HG03521 (cell line): ENCODE measurements around the gene LSM7.

Source experiments
- ATAC-seq: cut with Tn5 transposase; IDR thresholded peaks from one replicate; pipeline ENCODE4 v1.9.1; 2021; ENCODE audit warnings: mild to moderate bottlenecking, moderate library complexity; ENCODE audit not compliant: unreplicated experiment

The LSM7 gene

DNA sequence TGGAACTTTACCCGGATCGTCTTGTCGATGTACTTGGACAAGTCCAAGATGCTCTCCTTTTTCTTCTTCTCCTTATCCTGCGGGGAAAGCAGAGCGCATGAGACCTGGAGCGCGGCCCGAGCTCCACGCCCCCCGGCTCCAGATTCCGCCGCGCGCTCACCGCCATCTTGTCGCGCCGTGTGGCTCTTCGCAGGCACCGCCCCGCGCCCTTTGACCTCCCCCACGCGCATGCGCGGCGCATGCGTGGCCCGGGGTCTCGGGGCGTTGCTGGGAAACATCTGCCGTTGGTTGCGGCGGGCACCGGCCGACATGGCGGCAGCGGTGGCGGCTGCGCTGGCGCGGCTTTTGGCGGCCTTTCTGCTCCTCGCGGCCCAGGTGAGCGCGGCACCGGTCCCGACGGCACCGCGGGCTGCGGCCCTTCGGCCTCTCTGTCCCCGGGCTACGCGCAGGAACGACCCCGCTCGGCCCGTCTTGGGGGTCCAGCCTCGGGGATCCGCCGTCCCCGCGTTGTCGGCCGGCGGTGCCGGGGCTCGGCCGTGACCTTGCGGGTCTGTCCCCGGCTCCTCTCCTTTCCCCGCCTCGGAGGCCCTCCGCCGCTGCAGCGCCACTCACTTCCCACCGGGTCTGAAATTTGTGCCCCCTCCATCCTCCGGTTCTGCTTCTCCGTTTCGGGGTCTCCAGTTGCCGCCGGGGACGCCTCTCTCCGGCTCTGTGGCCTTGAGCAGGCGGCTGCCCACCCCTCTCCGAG is at the start of gene LSM7, which contains the start of gene SPPL2B:
LSM7 (minus strand) TSS at position 186 of the 748 bp plus-strand sequence; CDS start at position 166, 20 bp downstream.
SPPL2B (plus strand) TSS at position 284 of the 748 bp plus-strand sequence; CDS start at position 310, 26 bp downstream.
- ATAC-seq: peak; percentile 61

DNA sequence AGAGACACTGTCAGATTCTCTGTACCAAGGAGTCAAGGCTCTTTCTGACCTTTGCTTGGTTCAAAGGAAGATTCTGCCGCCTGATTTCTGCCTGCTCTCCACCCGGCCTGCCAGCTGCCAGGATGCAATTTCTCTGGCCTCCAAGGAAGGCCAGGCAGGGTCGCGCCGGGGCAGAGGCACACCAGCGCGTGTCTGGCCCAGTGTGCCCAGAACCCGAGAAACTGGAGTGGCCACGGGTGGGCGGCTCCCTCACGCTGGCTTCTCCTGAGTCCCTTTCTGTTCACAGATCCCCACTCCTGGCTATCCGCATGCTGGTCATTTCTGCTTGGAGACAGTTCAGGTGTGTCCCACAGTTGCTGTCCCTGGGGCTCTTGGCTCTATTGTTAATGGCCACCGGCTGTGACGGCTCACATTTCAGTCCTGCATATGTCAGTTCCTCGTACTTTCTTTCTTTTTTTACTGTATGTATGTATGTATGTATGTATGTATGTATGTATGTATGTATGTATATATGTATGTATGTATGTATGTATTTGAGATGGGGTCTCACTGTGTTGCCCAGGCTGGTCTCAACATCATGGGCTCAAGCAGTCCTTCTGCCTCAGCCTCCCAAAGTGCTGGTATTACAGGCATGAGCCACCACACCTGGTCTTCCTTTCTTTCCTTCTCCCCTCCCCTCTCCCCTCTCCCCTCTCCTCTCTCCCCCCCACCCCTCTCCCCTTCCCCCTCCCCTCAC is 48.6 kb upstream of the LSM7 start:
- no peak for ATAC-seq

DNA sequence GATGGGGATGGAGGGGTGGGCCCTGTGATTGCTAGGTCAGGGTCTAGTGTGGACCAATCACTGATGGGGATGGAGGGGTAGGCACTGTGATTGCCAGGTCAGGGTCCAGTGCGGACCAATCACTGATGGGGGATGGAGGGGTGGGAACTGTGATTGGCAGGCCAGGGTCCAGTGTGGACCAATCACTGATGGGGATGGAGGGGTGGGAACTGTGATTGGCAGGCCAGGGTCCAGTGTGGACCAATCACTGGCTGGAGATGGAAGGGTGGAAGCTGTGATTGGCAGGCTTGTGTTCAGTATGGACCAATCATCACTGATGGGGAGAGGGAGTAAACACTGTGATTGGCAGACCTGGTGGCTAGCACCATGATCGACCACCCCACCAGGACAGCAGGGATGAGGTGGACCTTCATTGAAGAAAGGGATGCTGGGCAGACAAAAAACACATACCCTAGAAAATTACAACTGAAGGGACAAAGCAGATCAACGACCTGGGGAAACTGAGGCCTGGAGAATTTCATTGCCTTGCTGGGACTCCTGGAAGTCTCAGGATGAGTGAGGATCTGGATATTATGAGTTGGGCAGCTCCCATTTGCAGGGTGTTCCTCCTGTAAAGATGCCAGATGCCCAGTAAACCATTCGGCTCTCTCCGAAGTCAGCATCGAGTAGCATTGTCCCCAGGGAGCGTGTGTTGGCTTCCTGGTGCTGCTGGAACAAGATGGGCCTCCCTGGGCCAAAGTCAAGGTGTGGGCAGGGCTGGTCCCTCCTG is 47.2 kb upstream of the LSM7 start:
- ATAC-seq: no peak

DNA sequence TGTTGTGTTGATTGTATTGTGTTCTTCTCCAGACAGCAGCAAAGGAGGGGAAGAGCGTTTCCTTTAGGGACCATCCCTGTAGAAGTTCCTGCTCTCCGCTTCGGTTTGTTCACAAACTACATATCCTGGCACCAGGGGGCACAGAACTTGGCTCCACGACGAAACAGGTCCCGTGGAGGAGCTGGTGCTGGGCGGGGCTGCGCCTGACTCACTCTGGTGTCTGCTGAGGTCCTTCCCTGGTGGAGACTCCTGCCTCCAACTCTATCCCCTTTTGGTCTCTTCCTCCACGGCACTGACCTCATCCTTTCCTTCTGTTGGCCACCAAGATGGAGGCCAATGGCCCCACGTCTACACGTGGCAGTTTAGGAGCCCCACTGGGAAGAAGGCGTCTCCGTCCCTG is 46.4 kb upstream of the LSM7 start:
- no peak for ATAC-seq

DNA sequence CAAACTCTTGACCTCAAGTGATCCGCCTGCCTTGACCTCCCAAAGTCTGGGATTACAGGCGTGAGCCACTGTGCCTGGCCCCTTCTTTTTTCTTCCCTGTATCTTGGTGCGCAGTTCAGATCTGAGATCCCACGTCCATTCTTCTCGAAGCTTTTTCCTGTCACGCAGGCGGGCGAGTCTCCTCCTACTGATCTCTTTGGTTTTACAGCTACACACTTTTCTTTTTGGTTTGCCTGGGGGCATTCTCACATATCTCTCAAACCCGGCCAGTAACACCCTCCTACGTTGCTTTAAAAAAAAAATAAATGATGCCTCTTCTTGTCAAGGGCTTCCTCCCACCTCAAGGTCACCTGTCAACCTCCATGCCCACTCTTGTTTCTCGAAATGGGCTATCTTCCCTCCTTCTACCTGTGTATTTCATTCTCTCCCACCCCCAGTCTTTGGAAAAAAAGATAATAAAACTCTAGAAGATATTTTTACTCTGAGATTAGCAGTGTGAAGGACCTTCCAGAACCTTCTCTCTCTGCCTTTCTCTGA is 43.8 kb upstream of the LSM7 start:
- ATAC-seq: no peak

DNA sequence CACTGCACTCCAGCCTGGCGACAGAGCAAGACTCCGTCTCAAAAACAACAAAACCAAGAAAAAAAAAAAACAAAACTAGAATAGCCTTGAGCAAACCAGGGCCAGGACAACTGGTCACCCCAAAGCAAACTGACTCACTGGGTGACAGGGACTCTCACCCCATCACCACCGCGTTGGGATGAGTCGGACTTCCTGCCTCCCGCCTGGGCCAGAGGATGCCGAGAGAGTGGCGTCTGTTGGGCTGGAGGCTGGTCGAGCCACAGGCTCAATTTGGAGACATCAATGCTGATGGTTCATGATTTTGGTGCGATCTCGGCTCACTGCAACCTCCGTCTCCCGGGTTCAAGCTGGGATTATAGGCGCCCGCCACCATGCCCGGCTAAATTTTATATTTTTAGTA is 43.3 kb upstream of the LSM7 start:
- ATAC-seq: no peak

DNA sequence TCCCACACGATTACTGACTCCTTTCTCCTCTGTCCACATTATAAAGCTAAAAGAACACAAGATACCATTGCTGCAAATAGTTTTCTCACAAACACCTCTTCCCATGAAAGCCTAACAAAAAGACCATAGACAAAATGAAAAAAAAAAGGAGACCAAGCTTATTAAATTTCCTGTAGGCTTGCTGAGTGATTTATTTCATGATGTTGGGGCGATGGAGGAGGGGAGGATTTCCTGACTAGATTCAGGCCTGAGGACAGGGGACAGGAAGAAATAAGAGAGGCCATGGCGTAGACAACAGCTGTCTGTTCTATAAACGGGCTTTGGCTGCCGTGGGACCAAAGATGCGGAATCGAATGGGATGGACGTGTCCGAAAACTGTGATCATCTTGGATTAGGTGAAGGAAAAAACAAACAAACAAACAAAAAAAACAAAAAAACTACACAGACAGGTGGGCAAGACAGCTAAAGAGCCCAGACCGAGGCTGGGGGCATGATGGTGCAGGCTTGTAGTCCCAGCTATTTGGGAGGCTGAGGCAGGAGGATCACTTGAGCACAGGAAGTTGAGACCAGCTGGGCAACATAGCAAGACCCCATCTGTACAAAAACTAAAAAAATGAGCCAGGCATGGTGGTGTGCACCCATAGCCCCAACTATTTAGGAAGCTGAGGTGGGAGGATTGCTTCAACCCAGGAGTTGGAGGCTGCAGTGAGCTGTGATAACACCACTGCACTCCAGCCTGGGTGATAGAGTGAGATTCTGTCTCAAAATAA is 37.0 kb upstream of the LSM7 start:
- ATAC-seq: no peak

DNA sequence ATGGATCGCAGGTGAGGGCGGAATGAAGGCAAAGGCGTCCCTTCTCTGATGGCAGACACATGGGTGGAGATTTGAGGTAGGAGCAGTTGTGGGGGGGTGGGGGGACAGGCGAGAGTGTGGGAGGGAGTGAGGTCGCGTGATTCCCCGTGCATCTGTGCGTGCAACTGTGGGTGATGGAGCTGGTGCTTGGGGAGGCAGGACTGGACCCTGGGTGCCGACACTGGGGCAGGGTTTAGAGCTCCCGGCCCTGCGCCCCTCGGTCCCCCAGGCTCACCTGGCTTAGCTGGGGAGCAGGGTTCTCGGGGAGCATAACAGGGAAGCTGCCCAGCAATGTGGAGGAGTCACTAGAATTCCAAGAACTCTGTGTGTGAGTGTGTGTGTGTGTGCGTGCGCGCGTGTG is 35.0 kb upstream of the LSM7 start:
- no peak for ATAC-seq

DNA sequence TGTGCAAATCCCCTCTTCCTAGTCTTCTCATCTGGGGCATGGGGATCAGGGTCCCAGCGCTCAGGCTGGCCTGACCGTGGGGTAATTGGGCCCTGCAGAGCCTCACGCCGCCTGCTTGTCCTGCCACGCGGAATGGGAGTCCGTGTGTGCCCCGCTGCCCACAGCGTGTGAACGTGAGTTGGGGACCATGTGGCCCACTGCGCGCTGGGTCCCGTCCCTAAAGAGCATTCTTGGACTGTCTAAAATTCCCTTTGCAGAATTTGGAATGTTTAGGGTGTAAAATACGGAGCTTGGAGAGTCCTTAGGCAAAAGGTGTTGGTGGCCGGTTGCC is 34.5 kb upstream of the LSM7 start:
- ATAC-seq: no peak

DNA sequence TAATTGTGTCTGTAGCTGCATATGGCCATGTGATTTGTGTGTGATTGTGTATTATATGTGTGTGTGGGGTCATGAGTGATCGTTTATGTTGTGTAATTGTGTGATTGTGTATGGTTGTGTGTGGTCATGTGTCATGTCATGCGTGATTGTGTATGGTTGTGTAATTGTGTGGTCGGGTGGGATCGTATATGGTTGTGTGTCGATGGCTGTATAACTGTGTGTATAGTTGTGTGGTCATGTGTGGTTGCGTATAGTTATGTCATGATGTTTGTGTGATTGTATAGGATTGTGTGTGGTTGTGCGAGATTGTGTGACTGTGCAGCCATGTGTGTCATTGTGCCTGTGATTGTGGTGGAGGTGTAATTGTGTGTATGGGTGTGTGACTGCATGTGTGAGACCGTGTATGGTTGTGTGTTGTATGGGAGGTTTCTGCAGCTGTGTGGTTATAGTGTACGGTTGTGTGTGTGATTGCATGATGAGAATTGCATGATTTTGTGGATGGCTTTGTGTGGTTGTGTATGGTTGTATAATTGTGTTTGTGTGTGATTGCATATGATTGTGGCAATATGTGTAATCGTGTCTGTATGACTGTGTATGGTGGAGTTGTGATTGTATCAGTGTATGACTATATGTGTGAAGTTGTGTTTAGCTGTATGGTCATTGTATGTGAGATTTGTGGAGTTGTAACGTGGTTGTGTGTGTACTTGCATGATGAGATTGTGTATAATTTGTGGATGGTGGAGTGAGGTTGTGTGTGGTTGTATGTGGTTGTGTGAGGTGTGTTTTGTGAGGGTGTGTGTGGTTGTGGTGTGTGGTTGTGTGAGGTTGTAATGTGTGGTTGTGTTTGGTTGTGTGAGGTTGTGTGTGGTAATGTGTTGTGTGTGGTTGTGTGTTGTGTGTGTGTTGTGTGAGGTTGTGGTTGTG is 33.9 kb upstream of the LSM7 start:
- ATAC-seq: no peak

DNA sequence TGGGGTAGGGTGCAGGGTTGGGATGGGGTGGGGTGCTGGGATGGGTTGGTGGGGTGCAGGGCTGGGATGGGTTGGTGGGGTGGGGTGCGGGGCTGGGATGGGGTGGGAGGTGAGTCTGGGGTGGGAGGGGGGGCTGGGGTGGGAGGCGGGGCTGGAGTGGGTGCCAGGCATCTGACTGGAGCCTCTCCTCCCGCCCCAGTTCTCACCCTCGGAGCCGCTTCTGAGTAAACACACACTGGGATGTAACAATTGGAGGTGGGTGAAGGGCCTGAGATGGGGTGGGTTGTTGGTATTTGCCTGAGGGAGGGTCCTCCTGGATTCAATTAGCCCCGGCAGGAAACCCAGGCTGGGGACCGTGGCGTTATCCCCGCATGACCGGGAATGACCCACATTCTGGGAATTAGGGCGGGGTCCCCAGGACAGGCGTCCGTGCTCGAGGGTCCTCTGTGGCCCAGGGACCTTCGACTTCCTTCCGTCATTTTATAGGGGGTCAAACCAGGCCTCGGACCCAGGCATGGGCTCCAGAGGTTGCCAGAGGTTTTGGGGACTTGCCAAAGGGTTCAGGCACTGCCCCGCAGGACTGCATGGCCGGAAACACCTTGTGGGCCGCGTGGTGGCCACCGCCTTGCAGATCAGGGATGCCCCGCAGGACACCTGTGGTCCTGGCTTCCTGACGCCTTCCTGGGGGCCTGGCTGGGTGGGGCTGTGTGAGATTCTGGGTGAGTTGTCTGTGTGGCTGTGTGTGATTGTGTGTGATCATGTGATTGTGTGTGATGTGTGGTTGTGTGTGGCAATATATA is 33.1 kb upstream of the LSM7 start:
- no peak for ATAC-seq

DNA sequence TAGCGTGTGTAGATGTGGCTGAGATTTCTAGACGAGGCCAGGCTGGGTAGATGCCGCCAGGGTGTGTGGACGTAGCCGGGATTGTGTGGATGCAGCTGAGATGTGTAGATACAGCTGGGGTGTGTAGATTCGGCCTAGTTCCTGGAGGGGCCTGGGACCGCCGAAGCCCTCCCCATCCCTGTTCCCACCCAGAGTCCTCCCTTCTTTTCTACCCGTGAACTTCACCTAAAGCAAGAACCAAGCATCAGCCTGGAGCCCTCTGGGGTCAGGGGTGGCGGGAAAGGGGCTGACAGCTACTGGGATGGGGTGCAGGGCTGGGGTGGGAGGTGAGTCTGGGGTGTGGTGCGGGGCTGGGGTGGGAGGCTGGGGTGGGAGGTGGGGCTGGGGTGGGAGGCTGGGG is 32.4 kb upstream of the LSM7 start:
- ATAC-seq: no peak

DNA sequence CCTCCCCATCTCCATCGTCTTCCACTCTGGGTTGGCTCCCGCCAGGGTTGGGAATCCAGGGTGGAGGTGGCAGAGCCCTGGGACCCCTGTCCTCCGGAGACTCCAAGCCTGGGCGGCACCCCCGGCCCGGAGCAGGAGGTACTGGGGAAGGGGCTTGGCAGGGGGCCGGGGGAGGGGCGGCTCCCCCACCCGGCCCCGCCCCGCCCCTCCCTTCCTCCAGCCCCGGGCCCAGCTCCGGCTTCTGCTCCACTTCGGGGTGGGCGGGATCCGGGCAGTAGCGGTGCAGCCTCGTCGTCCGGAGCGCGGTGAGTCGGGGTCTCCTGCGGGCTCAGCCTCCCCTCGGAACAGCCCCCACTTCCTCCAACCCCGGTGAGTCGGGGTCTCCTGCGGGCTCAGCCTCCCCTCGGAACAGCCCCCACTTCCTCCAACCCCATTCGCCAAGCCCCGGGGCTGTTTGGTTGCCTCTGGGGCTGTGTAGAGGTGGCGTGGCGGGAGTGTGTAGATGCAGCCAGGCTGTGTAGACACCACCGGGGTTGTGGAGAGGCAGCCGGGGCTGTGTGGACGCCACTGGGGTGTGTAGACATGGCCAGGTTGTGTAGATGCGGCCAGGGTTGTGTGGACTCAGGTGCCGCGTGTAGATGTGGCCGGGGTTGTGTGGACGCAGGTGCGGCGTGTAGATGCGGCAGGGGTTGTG is 31.8 kb upstream of the LSM7 start, which contains the start of gene TMPRSS9:
TMPRSS9 (plus strand) TSS at position 274 of the 694 bp plus-strand sequence. CDS start 29,521 bp downstream, outside the sequence.
- ATAC-seq: no peak

DNA sequence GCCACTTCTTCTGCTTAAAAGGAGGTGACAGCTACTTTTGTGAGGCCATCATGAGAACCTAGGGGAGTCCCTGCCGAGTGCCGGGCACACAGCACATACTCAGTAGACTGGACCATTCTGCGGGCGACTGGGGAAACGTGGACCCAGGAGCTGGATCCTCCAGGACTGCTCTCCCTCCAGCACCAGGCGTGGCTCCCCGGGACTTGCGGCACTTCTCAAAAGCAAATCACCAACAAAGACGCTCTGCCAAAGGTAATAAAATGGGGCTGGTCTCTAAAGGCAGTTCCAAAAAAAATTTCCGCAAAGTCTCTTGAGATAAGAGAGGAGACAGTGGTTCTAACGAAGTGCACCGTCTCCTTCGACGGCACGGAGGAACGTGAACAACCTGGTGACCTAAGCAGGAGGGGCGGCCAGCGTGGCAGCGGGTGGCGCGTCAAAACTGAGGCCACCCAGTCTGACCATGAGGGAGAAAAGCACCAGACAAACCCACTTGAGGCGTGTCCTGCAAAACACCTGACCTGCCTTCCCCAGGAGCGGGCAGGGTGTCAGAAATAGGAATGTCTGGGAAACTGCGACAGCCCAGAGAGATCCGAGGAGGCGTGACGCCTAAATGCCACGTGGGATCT is 30.3 kb upstream of the LSM7 start:
- ATAC-seq: no peak

DNA sequence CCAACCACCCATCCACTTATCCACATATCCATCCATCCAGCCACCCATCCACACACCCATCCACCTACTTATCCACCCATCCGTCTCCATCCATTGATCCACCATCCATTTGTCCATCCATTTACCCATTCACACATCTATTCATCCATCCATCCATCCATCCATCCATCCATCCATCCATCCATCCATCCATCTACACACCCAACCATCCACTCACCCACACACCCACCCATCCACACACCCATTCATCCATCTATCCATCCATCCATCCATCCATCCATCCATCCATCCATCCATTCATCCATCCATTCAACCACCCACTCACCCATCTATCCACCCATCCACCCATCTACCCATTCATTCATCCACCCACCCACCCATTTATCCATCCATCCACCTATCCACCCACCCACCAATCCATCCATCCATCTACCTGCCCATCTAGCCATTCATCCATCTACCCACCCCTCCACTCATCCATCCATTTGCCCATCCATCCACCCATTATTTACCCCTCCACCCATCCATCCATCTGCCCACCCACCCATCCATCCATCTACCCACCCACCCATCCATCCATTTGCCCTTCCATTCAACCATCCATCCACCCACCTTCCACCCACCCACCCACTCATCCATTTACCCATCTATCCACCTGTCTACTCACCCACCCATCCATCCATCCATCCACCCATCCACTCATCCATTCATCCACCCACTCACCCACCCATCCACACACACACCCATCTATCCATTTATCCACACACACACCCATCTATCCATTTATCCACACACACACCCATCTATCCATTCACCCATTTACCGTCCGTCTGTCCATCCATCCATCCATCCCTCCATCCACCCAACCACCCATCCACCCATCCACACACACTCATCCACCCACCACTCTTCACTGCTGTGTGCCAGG is 29.2 kb upstream of the LSM7 start:
- no peak for ATAC-seq

DNA sequence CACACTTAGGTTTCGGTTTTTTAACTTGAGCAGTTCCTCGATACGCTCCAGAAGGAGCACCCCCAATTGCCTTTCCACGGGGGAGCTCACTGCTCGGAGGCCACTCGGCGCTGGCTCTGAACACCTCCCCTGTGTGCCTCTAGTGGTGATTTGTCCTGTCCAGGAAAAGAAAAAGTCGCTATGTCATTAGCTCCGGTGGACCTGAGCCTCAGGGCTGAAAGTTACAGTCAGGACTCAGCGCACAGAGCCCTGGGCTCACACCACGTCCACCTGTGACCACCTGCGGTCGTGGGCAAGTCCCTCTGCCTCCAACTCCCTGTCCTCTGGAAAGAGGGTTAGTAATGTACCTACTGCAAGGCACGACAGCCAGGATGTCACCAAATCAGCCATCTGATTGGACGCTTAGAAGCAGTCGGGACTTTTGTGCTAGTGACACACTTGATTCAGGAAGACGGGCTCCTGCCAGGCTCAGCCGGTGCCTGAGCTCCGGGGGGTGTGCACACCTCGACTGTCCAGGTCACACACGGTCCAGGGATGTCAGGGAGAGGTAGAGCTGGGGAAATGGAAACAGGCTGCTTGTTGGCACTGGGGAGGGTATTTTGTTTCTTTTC is 27.8 kb upstream of the LSM7 start:
- ATAC-seq: no peak
